HEK293 (cell line): ENCODE measurements around the gene HIRIP3.
A peak's percentile ranks its signal among the peaks of the same experiment; 100 is the strongest.

ENCODE experiments used
- CTCF ChIP-seq: fragments of 450-650 bp; formaldehyde crosslinking; IDR thresholded peaks from 2 replicates; pipeline ENCODE4 v1.5.1; 2016; ENCODE audit warnings: missing biosample characterization, missing genetic modification characterization
- ZFP37 ChIP-seq: fragments of 450-650 bp; formaldehyde crosslinking; IDR thresholded peaks from 2 replicates; pipeline ENCODE4 v1.5.1; 2016; ENCODE audit warnings: missing biosample characterization, missing genetic modification characterization
- ZNF202 ChIP-seq: fragments of 450-650 bp; formaldehyde crosslinking; IDR thresholded peaks from 2 replicates; pipeline ENCODE4 v1.5.1; 2016; ENCODE audit warnings: missing biosample characterization, missing genetic modification characterization, borderline replicate concordance
- ZNF274 ChIP-seq, 2 experiments: fragments of 200-500 bp in 1 of 2; fragments of 450-650 bp in 1 of 2; sonication (Bioruptor generic) in 1 of 2; formaldehyde crosslinking in 1 of 2; IDR thresholded peaks; 2 replicates each; pipeline versions ENCODE4 v1.5.1 to v1.6.1; 2014 to 2016; ENCODE audit warnings: borderline replicate concordance in 1 of 2, inconsistent platforms in 1 of 2, low read length in 1 of 2, missing biosample characterization in 1 of 2, missing genetic modification characterization in 1 of 2
- ZNF473 ChIP-seq: fragments of 450-650 bp; formaldehyde crosslinking; IDR thresholded peaks from 2 replicates; pipeline ENCODE4 v1.5.1; 2017; ENCODE audit warnings: missing biosample characterization, missing genetic modification characterization

GRCh38 chr16:29995324-29995910 lies at the start of gene HIRIP3:
- TF ChIP-seq CTCF (tag by site-specific recombination) (no peak), ZNF274 (IDR thresholded peaks at IDR 0.05; ENCODE audit: low read length) (no peak), ZNF274 (tag by site-specific recombination; IDR thresholded peaks at IDR 0.05; ENCODE audit: borderline replicate concordance) (no peak), ZNF202 (tag by site-specific recombination) (no peak), ZNF473 (tag by site-specific recombination) (peak; percentile 78), ZFP37 (peak; percentile 18; the same call in 1 of the 2 replicates)
